Measurements from ENCODE around the gene FBXL16. TPM values are rescaled to one million over a fixed set of nuclear protein-coding genes. Genes with fewer than 3 reads are reported as not detected.

FBXL16 gene
- total and polyA plus RNA-seq, 9 of the 15 experiments (the other 6 are each of a cell fraction or from before 2014, with no cell fraction given) = 0.21 to 8.2 (median 1.7) TPM

- TF ChIP-seq ZNF592 (IDR thresholded peaks at IDR 0.05) (no peak), MAX (CRISPR knock-in tag; IDR thresholded peaks at IDR 0.05) (peak; percentile 77), HIVEP1 (CRISPR knock-in tag; IDR thresholded peaks at IDR 0.05) (no peak), E2F1 (CRISPR knock-in tag; IDR thresholded peaks at IDR 0.05) (0 out of 2 replicates have a peak, but pooled peaks have one; percentile 39), CREB1 (IDR thresholded peaks at IDR 0.05) (0 out of 2 replicates have a peak, but pooled peaks have one; percentile 8), CREB1 (CRISPR knock-in tag; IDR thresholded peaks at IDR 0.05) (no peak), MEF2D (tag; conservative IDR thresholded peaks at IDR 0.05; ENCODE audit: low read depth) (no peak), TGIF2 (CRISPR knock-in tag; IDR thresholded peaks at IDR 0.05) (no peak), FOXA1 (IDR thresholded peaks at IDR 0.05; ENCODE audit: borderline replicate concordance) (no peak), RBFOX2 (IDR thresholded peaks at IDR 0.05; ENCODE audit: low read depth, low read length) (peak; percentile 64), SIRT6 (IDR thresholded peaks at IDR 0.05; ENCODE audit: low read depth, low read length) (no peak), WHSC1 (IDR thresholded peaks at IDR 0.05; ENCODE audit: low read length) (no peak), RBBP5 (IDR thresholded peaks at IDR 0.05; ENCODE audit: borderline replicate concordance, insufficient read depth, low read length, poor library complexity, severe bottlenecking) (peak; percentile 55), GATAD2A (IDR thresholded peaks at IDR 0.05) (0 out of 2 replicates have a peak, but pooled peaks have one; percentile 16), PRMT5 (CRISPR knock-in tag; IDR thresholded peaks at IDR 0.05) (no peak), MYC (IDR thresholded peaks at IDR 0.05; ENCODE audit: low read depth, low read length) (peak; percentile 71), MYC (CRISPR knock-in tag; IDR thresholded peaks at IDR 0.05; ENCODE audit: borderline replicate concordance, low read depth) (peak; percentile 82; the same call in 1 of the 2 replicates), THAP12 (CRISPR knock-in tag; IDR thresholded peaks at IDR 0.05) (0 out of 2 replicates have a peak, but pooled peaks have one; percentile 24), TSC22D4 (tag; IDR thresholded peaks at IDR 0.05) (no peak)
Observed at GRCh38 chr16:727291-727977, 21.8 kb upstream of the FBXL16 start (continued).

All from K562 (cell line).